Amygdala (tissue), 56 donors: ENCODE results near the gene MND1.

Experiments used
- DNase-seq, 56 donors: peaks; one replicate each; lab custom pipeline; 2025; lab: John Stamatoyannopoulos, UW

Gene MND1

DNA sequence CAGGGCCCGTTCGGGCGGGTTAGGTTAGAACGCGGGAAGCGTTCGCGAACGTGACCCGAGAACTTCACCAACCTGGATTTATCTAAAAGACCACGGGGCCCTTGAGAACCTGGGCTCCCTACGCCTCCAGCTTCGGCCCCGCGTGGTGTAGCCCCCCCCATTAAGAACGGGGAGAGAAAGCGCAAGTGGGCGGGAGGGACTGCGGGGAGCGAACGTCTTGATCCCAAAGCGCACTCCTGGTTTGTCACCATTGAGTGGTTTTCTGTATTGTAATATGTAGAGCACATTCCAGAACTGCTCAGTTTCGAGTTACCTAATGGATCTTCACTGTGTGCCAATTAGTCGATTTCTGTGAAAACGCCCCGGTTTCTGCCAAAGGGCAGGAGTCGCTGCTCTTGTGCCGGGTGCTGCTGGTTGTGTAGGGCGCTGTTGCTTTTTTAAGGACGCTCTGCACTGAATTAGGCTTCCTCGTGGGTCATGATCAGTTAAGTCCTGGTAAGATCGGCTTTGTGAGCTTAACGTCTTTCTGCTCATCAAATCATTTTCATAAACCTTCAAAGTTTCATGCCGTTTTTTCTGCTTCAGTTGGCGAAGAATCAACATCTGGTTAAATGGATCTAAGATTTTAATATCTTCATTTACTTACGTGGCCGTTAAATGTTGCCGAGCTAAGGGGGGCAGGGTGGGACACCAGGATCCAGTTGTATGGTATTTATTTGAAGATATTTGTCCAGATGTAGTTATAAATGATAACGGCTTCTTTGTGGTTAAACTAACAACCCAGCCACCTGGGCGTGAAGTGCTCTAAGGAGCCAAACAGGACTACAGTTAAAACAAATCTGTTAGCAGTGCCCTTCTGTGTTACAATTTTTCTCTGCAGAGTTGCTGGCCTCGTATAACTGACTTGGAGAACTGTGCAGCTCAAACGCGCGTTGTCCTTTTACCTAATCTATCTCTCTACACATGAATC lies 809 bp downstream of the MND1 start:
- DNase-seq: peak in 13 of 56 donors; percentile 3 to 53 (median 31)

GRCh38 chr4:153346031-153346430 lies 1.5 kb downstream of the MND1 start:
- no peak for DNase-seq

GRCh38 chr4:153346563-153346962 lies 2.1 kb downstream of the MND1 start:
- no peak for DNase-seq

GRCh38 chr4:153347117-153347516 lies 2.6 kb downstream of the MND1 start:
- no peak for DNase-seq

GRCh38 chr4:153348006-153348405 lies 3.5 kb downstream of the MND1 start:
- no peak for DNase-seq

DNA sequence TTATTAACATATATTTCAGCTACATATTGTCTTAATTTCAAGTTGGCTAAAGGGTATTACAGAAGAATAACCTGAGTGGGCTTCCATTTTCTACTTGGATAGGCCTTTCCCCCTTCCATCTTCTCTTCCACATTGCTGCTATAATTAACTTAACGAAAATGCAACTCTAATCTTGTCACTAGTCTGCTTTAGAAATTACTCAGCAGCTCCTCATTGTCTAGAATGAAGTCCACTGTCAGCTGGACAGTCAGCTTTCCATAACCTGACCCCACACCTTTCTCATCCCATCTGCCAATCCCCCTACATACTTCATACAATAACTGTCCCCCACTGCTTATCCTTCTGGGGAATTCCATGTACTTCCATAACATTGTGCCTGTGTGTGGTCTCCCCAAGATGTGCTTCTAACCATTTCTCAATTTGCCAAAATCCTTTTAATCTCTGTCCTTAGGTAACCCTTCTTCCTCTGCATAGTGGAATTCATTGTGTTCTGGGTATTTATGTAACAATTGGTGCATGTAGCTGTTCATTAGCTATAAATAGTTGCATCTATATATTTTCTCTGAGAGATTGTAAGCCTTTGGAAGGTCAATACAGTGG lies 4.8 kb downstream of the MND1 start:
- no peak for DNase-seq

DNA sequence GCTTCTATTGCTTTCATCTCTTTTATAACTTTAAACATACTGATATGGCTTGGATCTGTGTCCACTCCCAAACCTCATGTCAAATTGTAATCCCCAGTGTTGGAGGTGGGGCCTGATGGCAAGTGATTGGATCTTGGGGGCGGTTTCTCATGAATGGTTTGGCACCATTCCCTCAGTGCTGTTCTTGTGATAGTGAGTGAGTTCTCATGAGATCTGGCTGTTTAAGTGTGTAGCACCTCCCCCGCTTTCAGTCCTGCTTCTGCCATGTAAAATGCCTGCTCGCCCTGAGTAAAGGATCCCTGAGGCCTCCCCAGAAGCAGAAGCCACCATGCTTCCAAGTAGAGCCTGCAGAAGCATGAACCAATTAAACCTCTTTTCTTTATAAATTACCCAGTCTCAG lies 17.7 kb downstream of the MND1 start:
- no peak for DNase-seq

DNA sequence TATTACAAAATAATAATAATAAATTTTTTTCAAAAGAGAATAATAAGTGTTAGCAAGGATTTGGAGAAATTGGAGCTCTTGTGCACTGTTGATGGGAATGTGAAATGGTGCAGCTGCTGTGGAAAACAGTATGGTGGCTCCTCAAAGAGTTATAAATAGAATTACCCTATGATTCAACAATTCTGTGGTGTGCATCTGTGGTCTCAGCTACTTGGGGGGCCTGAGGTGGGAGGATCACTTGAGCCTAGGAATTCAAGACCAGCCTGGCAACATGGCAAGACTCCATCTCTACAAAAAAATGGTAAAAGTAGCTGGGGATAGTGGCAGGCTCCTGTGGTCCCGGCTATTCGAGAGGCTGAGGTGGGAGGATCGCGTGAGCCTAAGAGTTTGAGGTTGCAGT lies 19.6 kb downstream of the MND1 start:
- DNase-seq: no peak

DNA sequence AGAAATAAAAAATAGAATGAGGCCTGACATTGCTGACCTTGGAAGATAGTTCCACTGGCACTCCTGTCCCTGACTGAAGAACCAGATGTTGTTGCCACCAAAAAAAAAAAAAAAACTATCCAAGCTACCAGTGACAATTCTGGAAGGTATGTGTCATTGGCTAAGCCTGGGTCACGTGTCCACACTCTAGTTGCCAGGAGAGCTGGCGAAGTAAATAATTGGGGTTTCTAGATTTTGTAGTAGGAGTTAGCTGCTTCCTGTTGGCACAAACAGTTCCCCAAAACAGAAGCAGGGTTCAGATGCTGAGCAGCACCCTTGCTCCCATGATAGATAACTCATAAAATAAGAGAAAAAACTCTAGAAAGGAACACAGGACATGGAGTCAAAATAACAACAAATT lies 20.5 kb downstream of the MND1 start:
- DNase-seq: no peak

DNA sequence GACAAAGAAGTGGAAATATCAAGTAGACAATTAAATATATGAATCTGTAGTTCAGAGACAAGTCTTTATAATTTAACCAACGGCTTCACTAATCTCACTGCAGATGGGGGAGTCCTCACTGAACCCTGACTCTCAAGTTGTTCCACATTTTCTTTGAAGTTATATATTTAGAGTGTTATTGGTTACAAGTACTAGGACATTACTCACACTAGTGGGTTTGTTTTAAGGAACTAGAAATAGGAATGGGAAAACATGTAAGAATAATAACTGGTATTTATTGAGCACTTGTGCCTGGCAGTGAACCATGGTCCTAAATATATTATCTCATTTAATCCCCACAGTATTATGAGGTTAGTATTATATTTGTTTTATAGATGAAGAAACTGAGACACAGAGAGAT lies 22.0 kb downstream of the MND1 start:
- no peak for DNase-seq

DNA sequence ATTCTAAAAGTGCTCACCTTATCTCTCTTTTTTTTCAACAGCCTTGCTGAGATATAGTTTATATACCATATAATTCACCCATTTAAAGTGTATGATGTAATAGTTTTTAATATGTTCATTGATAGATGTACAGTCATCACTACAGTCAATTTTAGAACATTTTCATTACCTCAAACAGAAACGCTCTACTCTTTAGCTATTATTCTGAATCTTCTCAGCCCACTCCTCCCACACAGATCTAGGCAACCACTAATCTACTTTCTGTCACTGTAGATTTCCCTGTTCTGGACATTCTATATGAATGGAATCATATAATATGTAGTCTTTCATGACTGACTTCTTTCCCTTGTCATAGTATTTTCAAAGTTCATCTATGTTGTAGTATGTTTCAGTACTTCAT lies 22.6 kb downstream of the MND1 start:
- DNase-seq: no peak

DNA sequence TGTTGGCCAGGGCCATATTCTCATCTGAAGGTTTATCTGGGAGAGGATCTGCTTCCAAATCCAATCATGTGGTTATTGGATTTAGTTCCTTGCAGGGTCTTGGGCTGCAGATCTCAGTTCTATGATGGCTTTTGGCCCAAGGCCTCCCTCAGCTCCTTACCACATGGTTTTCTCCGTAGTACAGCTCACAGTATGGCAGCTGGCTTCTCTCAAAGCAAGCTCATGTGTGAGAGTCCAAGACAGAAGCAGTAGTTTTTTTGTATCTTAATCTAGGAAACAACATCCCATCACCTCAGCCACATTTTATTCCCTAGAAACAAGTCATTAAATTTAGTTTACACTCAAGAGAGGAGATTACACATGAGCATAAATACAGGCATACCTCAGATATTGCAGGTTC lies 24.5 kb downstream of the MND1 start:
- no peak for DNase-seq

GRCh38 chr4:153371701-153372234 lies 27.3 kb downstream of the MND1 start:
- DNase-seq: no peak

DNA sequence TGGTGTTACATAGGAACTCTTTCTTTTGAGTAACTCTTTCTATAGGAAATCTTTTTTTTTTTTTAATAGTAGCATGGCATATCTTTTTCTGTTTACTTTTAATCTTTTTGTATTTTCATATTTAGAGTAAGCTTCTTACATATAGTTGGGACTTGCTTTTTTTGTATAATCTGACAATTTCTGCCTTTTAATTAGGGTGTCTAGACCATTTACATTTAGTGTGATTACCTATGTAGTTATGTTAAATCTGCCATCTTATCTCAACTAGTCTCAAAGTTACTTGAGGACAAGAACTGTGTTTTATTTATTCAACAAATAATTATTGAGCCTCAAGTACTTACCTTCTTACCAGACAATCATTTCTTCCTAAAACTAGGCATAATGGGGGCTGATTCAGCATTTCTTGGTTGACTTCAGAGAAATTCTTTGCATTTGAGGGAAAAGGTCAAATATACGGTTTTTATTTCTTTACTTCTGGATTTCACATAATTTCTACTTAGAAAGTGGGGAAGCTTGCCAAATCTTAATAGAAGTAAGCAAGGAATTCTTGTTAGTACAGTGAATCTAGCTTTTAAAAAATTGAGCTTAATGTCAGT lies 28.6 kb downstream of the MND1 start:
- no peak for DNase-seq

GRCh38 chr4:153374442-153374841 lies 30.0 kb downstream of the MND1 start:
- no peak for DNase-seq

DNA sequence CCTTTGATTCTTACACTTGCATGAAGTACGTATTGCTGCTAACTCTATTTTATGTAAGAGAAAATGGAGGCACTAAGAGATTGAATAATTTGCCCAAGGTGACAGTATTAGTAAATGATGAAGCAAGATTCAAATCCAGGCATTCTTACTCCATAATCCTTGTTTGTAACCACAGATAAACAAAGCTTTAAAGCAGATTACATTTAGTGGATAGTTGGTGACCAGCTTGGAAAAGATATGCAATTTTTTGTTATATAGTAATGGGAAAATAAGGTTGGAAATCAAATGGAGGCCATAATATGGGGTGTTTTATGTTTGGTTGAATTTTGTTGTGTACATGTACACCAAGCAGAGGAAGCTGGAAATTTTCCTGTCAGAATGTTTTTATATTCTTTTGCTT lies 30.8 kb downstream of the MND1 start:
- DNase-seq: no peak

- no peak for DNase-seq
These were observed 38.6 kb downstream of the MND1 start for GRCh38 chr4:153383131-153383530.

- no peak for DNase-seq
These were observed 39.7 kb downstream of the MND1 start for GRCh38 chr4:153384160-153384559.

GRCh38 chr4:153385784-153386183 lies 41.3 kb downstream of the MND1 start:
- no peak for DNase-seq

GRCh38 chr4:153387981-153388380 lies 43.5 kb downstream of the MND1 start:
- no peak for DNase-seq

DNA sequence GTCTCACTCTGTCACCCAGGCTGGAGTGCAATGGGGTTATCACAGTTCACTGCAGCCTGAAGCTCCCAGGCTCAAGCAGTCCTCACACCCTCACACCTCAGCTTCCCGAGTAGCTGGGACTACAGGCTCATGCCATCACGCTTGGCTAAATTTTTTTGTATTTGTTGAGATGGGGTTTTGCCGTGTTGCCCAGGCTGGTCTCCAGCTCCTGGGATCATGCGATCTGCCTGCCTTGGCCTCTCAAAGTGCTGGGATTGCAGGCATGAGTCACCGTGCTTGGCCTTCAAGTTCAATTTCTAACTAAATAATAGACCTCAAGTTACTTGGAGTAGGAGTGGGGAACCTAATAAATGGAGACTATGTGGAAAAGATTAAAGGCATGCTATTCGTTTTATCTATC lies 48.9 kb downstream of the MND1 start:
- no peak for DNase-seq
